Endothelial cell of umbilical vein (primary cell): ENCODE measurements around the gene MYEOV. TPM values are rescaled to one million over a fixed set of nuclear protein-coding genes. Genes with fewer than 3 reads are reported as not detected.

Source experiments
- BruUV-seq: library from RNA; stranded (reverse); fragments of 400-500 nt; replicated peaks from 2 replicates; lab custom pipeline; 2021; lab: Mats Ljungman, UMichigan
- CTCF ChIA-PET: fragments of 300-600, 350-600 bp; sonication (Branson Sonifier 250); formaldehyde crosslinking; loops from one replicate; lab custom pipeline; 2021; ENCODE audit warnings: antibody characterized with exemption, inconsistent platforms; lab: Charles Lee
- POLR2A ChIA-PET: fragments of 300-600, 350-600 bp; sonication (Branson Sonifier 250); formaldehyde crosslinking; loops from one replicate; lab custom pipeline; 2021; ENCODE audit warnings: antibody characterized with exemption, inconsistent platforms; lab: Charles Lee
- DNase-seq: peaks from one replicate; pipeline ENCODE4 v3.0.0-alpha.2; 2011; ENCODE audit warnings: low read depth, low spot score
- FAIRE-seq: peaks from 2 replicates; lab custom pipeline; 2011; peaks lifted over from hg19 to GRCh38; lab: Jason Lieb, UNC
- H2AFZ ChIP-seq: 2 replicates; pipeline ENCODE4 v1.6.0; 2012; ENCODE audit warnings: low read depth, low read length, control low read depth, inconsistent platforms
- H3K27ac ChIP-seq: 2 replicates; pipeline ENCODE4 v1.5.1; 2011; ENCODE audit warnings: low read depth, mild to moderate bottlenecking, control low read depth, low read length, moderate library complexity; ENCODE audit not compliant: insufficient read depth
- H3K27me3 ChIP-seq, 2 experiments: 2 replicates each; pipeline versions ENCODE4 v1.6.0 to v1.6.1; 2011; ENCODE audit warnings: low read length in 2 of 2, mixed read lengths in 1 of 2; ENCODE audit not compliant: control insufficient read depth in 2 of 2, insufficient read depth in 2 of 2
- H3K36me3 ChIP-seq, 2 experiments: 2 replicates in 1 of 2; 3 replicates in 1 of 2; pipeline ENCODE4 v1.5.1; 2011; ENCODE audit warnings: low read length in 2 of 2, mild to moderate bottlenecking in 1 of 2, moderate library complexity in 1 of 2; ENCODE audit not compliant: control insufficient read depth in 2 of 2, insufficient read depth in 2 of 2; ENCODE audit errors: extremely low read depth in 1 of 2
- H3K4me1 ChIP-seq: 3 replicates; pipeline ENCODE4 v1.5.1; 2011; ENCODE audit warnings: mild to moderate bottlenecking, low read length; ENCODE audit not compliant: control insufficient read depth, insufficient read depth; ENCODE audit errors: extremely low read depth
- H3K4me2 ChIP-seq: 2 replicates; pipeline ENCODE4 v1.6.1; 2011; ENCODE audit warnings: low read length, control low read depth, mixed read lengths; ENCODE audit not compliant: insufficient read depth
- H3K4me3 ChIP-seq, 3 experiments: fragments of 200-600 bp in 1 of 3; sonication (generic), shearing (Covaris generic) in 1 of 3; replicated peaks in 1 of 3; 2 replicates each; pipeline ENCODE4 v1.5.1; 2011 to 2016; ENCODE audit warnings: control low read depth in 3 of 3, low read length in 3 of 3, mild to moderate bottlenecking in 2 of 3, inconsistent platforms in 1 of 3, low read depth in 1 of 3, moderate library complexity in 1 of 3; ENCODE audit not compliant: insufficient read depth in 1 of 3
- H3K79me2 ChIP-seq: 2 replicates; pipeline ENCODE4 v1.6.0; 2012; ENCODE audit warnings: low read length, inconsistent platforms; ENCODE audit not compliant: control insufficient read depth, insufficient read depth
- H3K9ac ChIP-seq: replicated peaks from 2 replicates; pipeline ENCODE3; 2011; ENCODE audit warnings: low read length, control low read depth; ENCODE audit not compliant: insufficient read depth; ENCODE audit errors: extremely low read depth
- H3K9me1 ChIP-seq: replicated peaks from 3 replicates; pipeline ENCODE4 v1.6.0; 2011; ENCODE audit warnings: mild to moderate bottlenecking, low read length; ENCODE audit not compliant: control insufficient read depth, insufficient read depth; ENCODE audit errors: extremely low read depth
- H3K9me3 ChIP-seq: replicated peaks from 2 replicates; pipeline ENCODE4 v1.5.1; 2012; ENCODE audit warnings: low read length, inconsistent platforms; ENCODE audit not compliant: control insufficient read depth, insufficient read depth
- H4K20me1 ChIP-seq: replicated peaks from 2 replicates; pipeline ENCODE3; 2011; ENCODE audit warnings: mild to moderate bottlenecking, low read length; ENCODE audit not compliant: control insufficient read depth, insufficient read depth; ENCODE audit errors: extremely low read depth
- JUN ChIP-seq: IDR thresholded peaks from 2 replicates; pipeline ENCODE4 v1.6.1; 2011; ENCODE audit warnings: borderline replicate concordance, low read depth; ENCODE audit not compliant: insufficient read length, insufficient read depth
- MYC ChIP-seq: IDR thresholded peaks from one replicate; pipeline ENCODE4 v1.6.1; 2011; ENCODE audit warnings: mild to moderate bottlenecking, low read depth, low read length
- POLR2A ChIP-seq: IDR thresholded peaks from 2 replicates; pipeline ENCODE4 v1.6.1; 2012; ENCODE audit warnings: low read depth, mild to moderate bottlenecking, control low read depth, low read length
- POLR2AphosphoS5 ChIP-seq: IDR thresholded peaks from 2 replicates; pipeline ENCODE4 v1.6.1; 2012; ENCODE audit warnings: low read depth, mild to moderate bottlenecking, control low read depth, low read length, moderate library complexity; ENCODE audit not compliant: insufficient read depth
- dilution Hi-C: fragments of 300-500 bp; cut with MboI; formaldehyde crosslinking; loops from one replicate; pipeline ENCODE4 v1.15.0; 2019; ENCODE audit warnings: low sequenced_read_pairs; ENCODE audit not compliant: extremely low pct_ligation_motif_present
- intact Hi-C: fragments of 100-400 bp; cut with micrococcal nuclease; formaldehyde crosslinking; loops from one replicate; pipeline ENCODE4 v1.10.0; 2022
- polyA plus RNA-seq, 4 experiments: library from polyadenylated mRNA; depleted of rRNA in 3 of 4; stranded (reverse) in 3 of 4; unstranded in 1 of 4; fragments of >200 nt; gene quantifications; 2 replicates each; pipeline versions ENCODE4 v1.2.1 to v1.2.3, GENCODE V29; 2011 to 2012; ENCODE audit warnings: missing spikeins in 1 of 4
- total RNA-seq: library from RNA; stranded (reverse); gene quantifications from 2 replicates; pipeline ENCODE4 v1.2.3, GENCODE V29; 2021
- TF ChIP-seq, protein P1 (sequence below), 2 donors: IDR thresholded peaks; 1 replicate in 1 of 2; 2 replicates in 1 of 2; pipeline ENCODE4 v1.5.1; 2011; ENCODE audit warnings: low read length in 2 of 2, mild to moderate bottlenecking in 2 of 2, moderate library complexity in 2 of 2, control low read depth in 1 of 2, inconsistent platforms in 1 of 2, low read depth in 1 of 2; ENCODE audit not compliant: insufficient read depth in 1 of 2; ENCODE audit errors: extremely low read depth in 1 of 2

MYEOV gene
- total and polyA plus RNA-seq, 2 donors (not counting 3 experiments of a cell fraction or from before 2014, with no cell fraction given), result 3.8 to 14.4 TPM

DNA sequence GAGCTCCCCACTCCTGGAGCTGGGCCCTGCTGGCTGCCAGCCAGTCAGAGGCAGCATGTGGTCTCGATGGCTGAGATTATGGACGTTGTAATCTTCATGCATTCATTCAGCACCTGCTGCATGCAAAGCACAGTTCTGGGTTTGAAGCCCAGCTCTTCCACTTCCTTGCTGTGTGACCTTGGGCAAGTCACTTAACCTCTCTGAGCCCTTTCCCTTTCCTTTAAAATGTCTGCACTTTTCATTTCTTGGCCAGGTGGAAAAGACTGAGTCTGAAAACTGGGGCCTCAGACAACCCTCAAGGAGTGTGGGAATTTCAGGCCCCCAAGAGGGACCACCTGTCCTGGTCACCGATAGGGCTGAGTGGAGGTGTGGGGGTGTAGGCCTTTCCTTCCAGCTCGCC is 24.6 kb upstream of the MYEOV start:
- dilution Hi-C loops (no loop called here), intact Hi-C loops (loop anchor here (10.0 kb wide), 1 partner anchor 145 kb away; no protein-coding TSS in a partner anchor)
- Histone ChIP-seq H3K9me1 (no peaks in the 10 kb centered on the region), H3K9me3 (no peaks in the 10 kb centered on the region), H3K27ac (no peak overlapping the region), H3K79me2 (no peaks in the 10 kb centered on the region), H3K36me3 (no peaks in the 10 kb centered on the region), H4K20me1 (no peaks in the 10 kb centered on the region), H3K4me3 (no peak overlapping the region), H3K27me3 (peaks cover 0 to 3% of the 10 kb centered on the region in 2 experiments), H3K4me1 (peaks cover 14% of the 10 kb centered on the region), H2AFZ (no peak overlapping the region), H3K4me2 (no peak overlapping the region), H3K9ac (no peak overlapping the region)
- no TSS peak for BruUV-seq
- FAIRE-seq (no peak), DNase-seq (no peak)
- CTCF ChIA-PET, result no interaction called here
- POLR2A ChIA-PET, result no interaction called here
- TF ChIP-seq MYC (no peak), POLR2AphosphoS5 (no peak), POLR2A (no peak), JUN (no peak)
- TF ChIP-seq, protein P1, sequence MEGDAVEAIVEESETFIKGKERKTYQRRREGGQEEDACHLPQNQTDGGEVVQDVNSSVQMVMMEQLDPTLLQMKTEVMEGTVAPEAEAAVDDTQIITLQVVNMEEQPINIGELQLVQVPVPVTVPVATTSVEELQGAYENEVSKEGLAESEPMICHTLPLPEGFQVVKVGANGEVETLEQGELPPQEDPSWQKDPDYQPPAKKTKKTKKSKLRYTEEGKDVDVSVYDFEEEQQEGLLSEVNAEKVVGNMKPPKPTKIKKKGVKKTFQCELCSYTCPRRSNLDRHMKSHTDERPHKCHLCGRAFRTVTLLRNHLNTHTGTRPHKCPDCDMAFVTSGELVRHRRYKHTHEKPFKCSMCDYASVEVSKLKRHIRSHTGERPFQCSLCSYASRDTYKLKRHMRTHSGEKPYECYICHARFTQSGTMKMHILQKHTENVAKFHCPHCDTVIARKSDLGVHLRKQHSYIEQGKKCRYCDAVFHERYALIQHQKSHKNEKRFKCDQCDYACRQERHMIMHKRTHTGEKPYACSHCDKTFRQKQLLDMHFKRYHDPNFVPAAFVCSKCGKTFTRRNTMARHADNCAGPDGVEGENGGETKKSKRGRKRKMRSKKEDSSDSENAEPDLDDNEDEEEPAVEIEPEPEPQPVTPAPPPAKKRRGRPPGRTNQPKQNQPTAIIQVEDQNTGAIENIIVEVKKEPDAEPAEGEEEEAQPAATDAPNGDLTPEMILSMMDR (IDR thresholded peaks at IDR 0.05; ENCODE audit: extremely low read depth in 1 of 2, insufficient read depth in 1 of 2, low read depth in 1 of 2, low read length in 2 of 2), result no peak
